NCI-H2107 (cell line): ENCODE measurements around the gene ESD.
"Not testable (repeated sequence)": the region's sequence is repeated elsewhere in the genome, so short reads cannot be mapped to it uniquely, and the experiment has no call there.

Experiments used
- DNase-seq: peaks from one replicate; lab custom pipeline; 2025; lab: John Stamatoyannopoulos, UW

The ESD gene

GRCh38 chr13:46795321-46795720, 1.6 kb downstream of the ESD start:
- no peak for DNase-seq

DNA sequence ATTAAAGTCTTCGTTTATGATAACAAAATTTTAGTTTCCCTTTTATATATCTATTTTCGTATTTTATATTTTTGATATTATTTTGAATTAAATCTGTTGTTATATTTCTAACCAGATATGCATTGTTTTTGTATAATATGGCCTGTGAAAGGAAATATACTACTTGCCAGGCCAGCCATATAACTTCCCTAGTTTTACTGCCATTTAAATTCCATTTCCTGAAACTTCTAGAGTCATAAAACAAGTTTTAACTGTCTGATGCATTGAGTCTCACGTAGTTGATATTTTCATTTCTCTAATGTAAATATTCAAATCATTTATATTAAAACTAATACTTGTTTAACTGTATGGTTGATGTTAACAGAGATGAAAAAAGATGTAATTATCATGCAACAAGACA, 13.5 kb downstream of the ESD start:
- DNase-seq, result no peak

DNA sequence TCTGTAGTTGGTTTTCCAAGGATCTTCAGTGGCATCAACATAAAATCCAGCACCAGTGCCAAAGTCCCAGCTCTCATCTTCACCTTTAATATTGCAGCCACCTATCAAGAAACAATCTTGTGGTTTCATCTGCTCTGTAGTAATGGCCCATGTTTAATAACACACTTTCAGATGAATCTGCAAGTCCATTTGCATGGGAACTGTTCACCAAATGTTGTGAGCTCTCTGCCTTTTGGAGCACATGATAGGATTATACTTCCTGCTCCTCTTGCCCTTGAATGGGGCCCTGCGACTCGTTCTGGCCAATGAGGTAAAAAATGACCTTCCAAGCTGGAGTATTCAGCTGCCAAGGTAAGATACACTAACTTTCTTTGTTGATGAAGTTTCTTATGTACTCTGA, 14.3 kb downstream of the ESD start:
- DNase-seq, result no peak

GRCh38 chr13:46782066-46782465, 14.9 kb downstream of the ESD start:
- no peak for DNase-seq

- DNase-seq, result no peak
Measured at GRCh38 chr13:46778890-46779289, 18.1 kb downstream of the ESD start.

DNA sequence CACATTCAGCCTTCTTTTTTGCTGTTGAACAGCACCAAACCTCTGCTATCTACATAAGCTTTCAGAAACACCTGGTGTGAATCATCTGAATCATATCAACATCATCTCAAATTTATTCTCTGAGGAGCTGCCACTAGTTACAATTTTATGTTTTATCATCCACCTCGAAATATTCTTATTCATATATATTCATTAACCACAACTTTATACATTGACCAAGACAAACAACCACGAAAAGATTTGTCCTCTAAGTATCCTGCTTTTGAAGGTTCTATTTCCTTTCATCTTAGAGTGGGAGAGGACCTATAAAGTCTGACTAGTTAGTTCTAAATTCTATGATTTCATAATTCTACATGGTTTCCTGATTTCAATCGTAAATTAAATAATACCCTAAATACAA, 18.9 kb downstream of the ESD start:
- no peak for DNase-seq

GRCh38 chr13:46775385-46776107, 21.4 kb downstream of the ESD start:
- no peak for DNase-seq

GRCh38 chr13:46773541-46773940, 23.4 kb downstream of the ESD start:
- DNase-seq, result no peak

DNA sequence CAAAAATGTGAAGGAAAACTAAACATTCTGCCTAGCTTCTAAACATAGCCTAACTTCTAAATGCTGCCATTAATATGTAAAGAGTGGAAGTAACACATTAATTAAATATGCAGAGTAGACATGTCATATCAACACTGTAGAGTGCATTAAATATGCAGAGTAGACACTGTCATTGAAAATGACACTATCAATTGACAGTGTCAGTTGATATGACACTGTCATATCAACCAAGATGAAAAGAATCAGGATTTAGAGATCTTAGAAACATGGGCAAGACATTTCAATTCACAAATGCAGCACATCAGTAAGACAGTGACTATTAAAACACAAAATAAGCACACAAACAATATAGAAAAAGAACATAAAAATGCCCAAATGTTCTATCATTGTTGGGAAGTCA, 25.3 kb downstream of the ESD start:
- DNase-seq, result no peak

DNA sequence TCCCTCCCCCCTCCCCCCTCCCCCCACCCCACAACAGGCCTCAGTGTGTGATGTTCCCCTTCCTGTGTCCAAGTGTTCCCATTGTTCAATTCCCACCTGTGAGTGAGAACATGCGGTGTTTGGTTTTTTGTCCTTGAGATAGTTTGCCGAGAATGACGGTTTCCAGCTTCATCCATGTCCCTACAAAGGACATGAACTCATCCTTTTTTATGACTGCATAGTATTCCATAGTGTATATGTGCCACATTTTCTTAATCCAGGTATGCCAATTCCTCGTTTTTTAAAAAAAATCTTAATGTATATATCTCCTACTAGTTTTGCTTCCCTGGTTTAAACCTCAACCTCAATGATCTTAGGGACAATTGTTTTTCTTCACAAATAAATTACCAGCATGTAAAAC, 27.0 kb downstream of the ESD start:
- DNase-seq, result not testable (repeated sequence)

GRCh38 chr13:46761866-46762265, 35.1 kb downstream of the ESD start:
- no peak for DNase-seq

GRCh38 chr13:46761174-46761573, 35.8 kb downstream of the ESD start:
- no peak for DNase-seq

DNA sequence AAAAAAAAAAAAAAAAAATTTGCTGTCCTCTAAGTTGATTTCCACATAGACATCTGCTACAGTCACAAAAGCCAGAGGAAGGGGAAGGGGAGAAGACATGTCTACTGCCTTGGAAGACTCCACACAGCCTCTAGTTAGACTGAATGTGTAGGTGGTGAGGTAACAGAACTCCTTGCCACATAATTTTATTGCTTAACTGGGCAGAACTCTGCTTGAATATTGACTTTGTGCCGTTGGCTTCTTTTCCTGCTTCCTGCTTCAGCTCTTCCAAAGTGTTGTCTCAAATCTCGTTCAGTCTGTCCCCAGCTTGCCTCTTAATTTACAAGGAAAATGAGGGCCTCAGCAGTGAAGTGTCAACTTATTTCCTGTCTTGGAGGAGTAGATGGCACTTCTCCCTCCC, 37.1 kb downstream of the ESD start:
- DNase-seq, result no peak

GRCh38 chr13:46757640-46758039, 39.3 kb downstream of the ESD start:
- DNase-seq, result no peak

- no peak for DNase-seq
Measured at GRCh38 chr13:46756977-46757376, 40.0 kb downstream of the ESD start.

- not testable (repeated sequence) for DNase-seq
Measured at GRCh38 chr13:46755508-46755907, 41.5 kb downstream of the ESD start.

DNA sequence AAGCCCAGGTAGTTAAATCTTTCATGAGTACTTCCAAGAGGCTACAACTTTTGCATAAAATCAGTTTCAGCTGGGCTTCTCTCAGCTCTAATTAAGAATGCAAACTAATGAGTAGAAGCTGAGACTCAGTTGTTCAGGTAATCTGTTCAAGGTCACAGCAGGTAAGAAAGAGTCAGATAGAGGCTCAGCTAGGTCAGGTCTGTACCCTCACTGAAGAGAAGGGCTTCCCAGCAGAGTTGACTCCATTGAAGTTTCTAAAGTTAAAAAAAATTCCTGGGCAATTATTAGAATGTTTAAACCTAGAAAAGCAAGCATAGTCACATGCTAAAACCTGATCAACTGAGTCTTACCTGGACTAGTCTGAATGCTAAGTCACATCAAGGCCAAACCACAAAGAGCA, 42.1 kb downstream of the ESD start:
- no peak for DNase-seq

- no peak for DNase-seq
Measured at GRCh38 chr13:46753917-46754316, 43.0 kb downstream of the ESD start.

GRCh38 chr13:46753137-46753536, 43.8 kb downstream of the ESD start:
- no peak for DNase-seq

- DNase-seq, result no peak
Measured at GRCh38 chr13:46751811-46752635, 44.9 kb downstream of the ESD start.

DNA sequence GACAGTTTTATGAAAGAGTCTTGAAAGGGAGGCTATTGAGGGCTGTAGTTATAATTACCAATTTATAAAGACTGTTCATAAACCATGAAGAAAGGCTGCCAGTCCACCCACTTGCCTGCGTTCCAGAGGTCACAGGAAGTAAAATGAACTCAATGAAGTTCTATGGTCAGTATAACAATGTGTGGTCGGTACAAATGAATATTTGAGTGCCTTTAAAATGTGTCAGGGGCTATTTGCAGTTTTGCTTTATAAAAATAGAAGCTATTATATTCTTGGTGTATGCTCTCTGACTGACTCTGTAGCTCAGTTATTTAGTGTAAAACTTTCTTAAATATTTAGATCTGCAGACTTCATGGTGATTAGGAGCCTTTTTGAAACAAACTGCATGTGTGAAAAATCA, 47.0 kb downstream of the ESD start:
- no peak for DNase-seq

GRCh38 chr13:46748300-46748699, 48.7 kb downstream of the ESD start:
- DNase-seq, result no peak

- no peak for DNase-seq
Measured at GRCh38 chr13:46747031-46747820, 49.7 kb downstream of the ESD start.
